DND-41 (cell line): ENCODE data around the gene SIPA1L3.
A peak's percentile ranks its signal among the peaks of the same experiment; 100 is the strongest.

Experiments used
- ATAC-seq: fragments of 200-7000 bp; cut with Tn5 transposase; 3 replicates; pipeline ENCODE4 v1.9.1; 2021; ENCODE audit warnings: low read depth; ENCODE audit not compliant: insufficient read depth
- DNase-seq: peaks from one replicate; pipeline ENCODE4 v3.0.0-alpha.2; 2020
- H2AFZ ChIP-seq: 2 replicates; pipeline ENCODE4 v1.6.0; 2012; ENCODE audit warnings: low read depth, low read length
- H3K27ac ChIP-seq: 2 replicates; pipeline ENCODE4 v1.5.1; 2012; ENCODE audit warnings: low read length, inconsistent platforms
- H3K27me3 ChIP-seq: fragments of 200-600 bp; sonication (generic); 2 replicates; pipeline ENCODE4 v1.6.0; 2012; ENCODE audit warnings: low read length, mild to moderate bottlenecking, inconsistent platforms; ENCODE audit not compliant: insufficient read depth, poor library complexity
- H3K36me3 ChIP-seq: 2 replicates; pipeline ENCODE4 v1.5.1; 2012; ENCODE audit warnings: low read length, inconsistent platforms; ENCODE audit not compliant: insufficient read depth
- H3K4me1 ChIP-seq: 2 replicates; pipeline ENCODE4 v1.5.1; 2012; ENCODE audit warnings: mild to moderate bottlenecking, low read length; ENCODE audit not compliant: insufficient read depth
- H3K4me2 ChIP-seq: 2 replicates; pipeline ENCODE4 v1.6.0; 2012; ENCODE audit warnings: mild to moderate bottlenecking, moderate library complexity, low read length, inconsistent platforms; ENCODE audit not compliant: insufficient read depth
- H3K4me3 ChIP-seq, 2 experiments: fragments of 200-600 bp in 1 of 2; shearing (Covaris generic) in 1 of 2; 2 replicates each; pipeline ENCODE4 v1.5.1; 2012 to 2016; ENCODE audit warnings: inconsistent platforms in 2 of 2, low read length in 2 of 2, mild to moderate bottlenecking in 2 of 2, low read depth in 1 of 2, moderate library complexity in 1 of 2
- H3K79me2 ChIP-seq: 2 replicates; pipeline ENCODE4 v1.6.0; 2012; ENCODE audit warnings: low read length, inconsistent platforms; ENCODE audit not compliant: insufficient read depth
- H3K9ac ChIP-seq: 2 replicates; pipeline ENCODE4 v1.6.0; 2012; ENCODE audit warnings: low read depth, mild to moderate bottlenecking, inconsistent platforms, low read length, moderate library complexity
- H3K9me3 ChIP-seq: 2 replicates; pipeline ENCODE4 v1.5.1; 2012; ENCODE audit warnings: low read length, moderate library complexity, mild to moderate bottlenecking, inconsistent platforms; ENCODE audit not compliant: insufficient read depth, severe bottlenecking
- H4K20me1 ChIP-seq: 2 replicates; pipeline ENCODE4 v1.6.0; 2012; ENCODE audit warnings: low read length; ENCODE audit not compliant: insufficient read depth
- CTCF ChIP-seq: IDR thresholded peaks from 2 replicates; pipeline ENCODE4 v1.5.1; 2012; ENCODE audit warnings: borderline replicate concordance, low read length, moderate library complexity, mild to moderate bottlenecking; ENCODE audit not compliant: poor library complexity, severe bottlenecking; ENCODE audit errors: extremely low read depth
- EZH2 ChIP-seq: IDR thresholded peaks from 3 replicates; pipeline ENCODE4 v1.6.1; 2012; ENCODE audit warnings: borderline replicate concordance, low read depth, mild to moderate bottlenecking, moderate library complexity, low read length, inconsistent platforms; ENCODE audit not compliant: severe bottlenecking

The SIPA1L3 gene

GRCh38 chr19:38114651-38115050, 207.6 kb downstream of the SIPA1L3 start:
- Histone ChIP-seq H3K27me3 (no peaks in the 10 kb centered on the region), H3K4me2 (no peak overlapping the region), H4K20me1 (0 out of 2 replicates have a peak, but pooled peaks cover 3% of the 10 kb centered on the region), H2AFZ (no peak overlapping the region), H3K9ac (no peak overlapping the region), H3K79me2 (no peaks in the 10 kb centered on the region), H3K36me3 (peaks cover 26% of the 10 kb centered on the region), H3K27ac (no peak overlapping the region), H3K4me3 (no peak overlapping the region), H3K4me1 (peaks cover 10% of the 10 kb centered on the region), H3K9me3 (no peaks in the 10 kb centered on the region)
- TF ChIP-seq EZH2 (no peak), CTCF (no peak)
- ATAC-seq (no peak), DNase-seq (no peak)

- no peak overlapping the region for H2AFZ ChIP-seq
- no peak overlapping the region for H3K4me3 ChIP-seq
- 0 out of 2 replicates have a peak, but pooled peaks cover 3% of the 10 kb centered on the region for H4K20me1 ChIP-seq
- peaks cover 30% of the 10 kb centered on the region for H3K36me3 ChIP-seq
- H3K4me2 ChIP-seq, result no peak overlapping the region
- no peaks in the 10 kb centered on the region for H3K27me3 ChIP-seq
- peak overlapping the region; percentile 54 for H3K27ac ChIP-seq
- H3K9me3 ChIP-seq, result no peaks in the 10 kb centered on the region
- DNase-seq (peak; percentile 53), ATAC-seq (peak; percentile 89)
- no peaks in the 10 kb centered on the region for H3K79me2 ChIP-seq
- no peak overlapping the region for H3K9ac ChIP-seq
- TF ChIP-seq CTCF (no peak), EZH2 (no peak)
- H3K4me1 ChIP-seq, result peaks cover 10% of the 10 kb centered on the region
These were observed 208.3 kb downstream of the SIPA1L3 start for GRCh38 chr19:38115271-38115802.

GRCh38 chr19:38118176-38118575, 211.2 kb downstream of the SIPA1L3 start:
- no peak overlapping the region for H3K9ac ChIP-seq
- peaks cover 10% of the 10 kb centered on the region for H3K4me1 ChIP-seq
- H2AFZ ChIP-seq, result no peak overlapping the region

More at GRCh38 chr19:38118176-38118575, 211.2 kb downstream of the SIPA1L3 start:
- H3K4me2 ChIP-seq, result no peak overlapping the region
- TF ChIP-seq EZH2, result no peak
- no peak for TF ChIP-seq CTCF
- H3K4me3 ChIP-seq, result no peak overlapping the region
- no peaks in the 10 kb centered on the region for H3K79me2 ChIP-seq
- peaks cover 8% of the 10 kb centered on the region for H3K9me3 ChIP-seq
- no peaks in the 10 kb centered on the region for H4K20me1 ChIP-seq
- H3K27ac ChIP-seq, result no peak overlapping the region
- peaks cover 30% of the 10 kb centered on the region for H3K36me3 ChIP-seq
- ATAC-seq, result no peak
- H3K27me3 ChIP-seq, result no peaks in the 10 kb centered on the region
- no peak for DNase-seq
